Fibroblast of lung (primary cell): ENCODE results near the gene TBRG1. TPM values are rescaled to one million over a fixed set of nuclear protein-coding genes. Genes with fewer than 3 reads are reported as not detected.

ENCODE experiments used
- DNase-seq, 2 donors: peaks; one replicate each; pipeline versions ENCODE4 v3.0.0 to v3.0.0-alpha.2; 2010; ENCODE audit warnings: low read depth in 2 of 2
- H2AFZ ChIP-seq: 2 replicates; pipeline ENCODE4 v1.5.1; 2012; ENCODE audit warnings: low read length, control low read depth, inconsistent platforms
- H3K27ac ChIP-seq: 2 replicates; pipeline ENCODE4 v1.5.1; 2011; ENCODE audit warnings: low read length, control low read depth; ENCODE audit not compliant: insufficient read depth
- H3K27me3 ChIP-seq: 2 replicates; pipeline ENCODE4 v1.5.1; 2011; ENCODE audit warnings: mild to moderate bottlenecking, low read length; ENCODE audit not compliant: control insufficient read depth, insufficient read depth
- H3K36me3 ChIP-seq: 2 replicates; pipeline ENCODE4 v1.5.1; 2011; ENCODE audit warnings: low read length; ENCODE audit not compliant: control insufficient read depth, insufficient read depth
- H3K4me1 ChIP-seq: 2 replicates; pipeline ENCODE4 v1.5.1; 2011; ENCODE audit warnings: low read length; ENCODE audit not compliant: control insufficient read depth, insufficient read depth; ENCODE audit errors: extremely low read depth
- H3K4me2 ChIP-seq: 2 replicates; pipeline ENCODE4 v1.5.1; 2011; ENCODE audit warnings: low read length, control low read depth; ENCODE audit not compliant: insufficient read depth; ENCODE audit errors: extremely low read depth
- H3K4me3 ChIP-seq, 4 experiments: fragments of 200-600 bp in 1 of 4; sonication (generic) in 1 of 4; replicated peaks in 1 of 4; 2 replicates each; pipeline ENCODE4 v1.5.1; 2011 to 2016; ENCODE audit warnings: low read length in 4 of 4, low read depth in 3 of 4, mild to moderate bottlenecking in 3 of 4, control low read depth in 2 of 4, inconsistent platforms in 1 of 4, mixed read lengths in 1 of 4; ENCODE audit not compliant: insufficient read depth in 1 of 4; ENCODE audit errors: control extremely low read depth in 1 of 4
- H3K79me2 ChIP-seq: 2 replicates; pipeline ENCODE4 v1.5.1; 2012; ENCODE audit warnings: mild to moderate bottlenecking, low read length, inconsistent platforms; ENCODE audit not compliant: control insufficient read depth, insufficient read depth
- H3K9ac ChIP-seq: 2 replicates; pipeline ENCODE4 v1.5.1; 2011; ENCODE audit warnings: mild to moderate bottlenecking, low read length, control low read depth; ENCODE audit not compliant: insufficient read depth
- H3K9me3 ChIP-seq: 2 replicates; pipeline ENCODE4 v1.5.1; 2012; ENCODE audit warnings: low read depth, low read length; ENCODE audit not compliant: control insufficient read depth, insufficient read depth
- H4K20me1 ChIP-seq: 2 replicates; pipeline ENCODE4 v1.5.1; 2011; ENCODE audit warnings: low read length; ENCODE audit not compliant: control insufficient read depth, insufficient read depth; ENCODE audit errors: extremely low read depth
- EZH2 ChIP-seq: IDR thresholded peaks from 2 replicates; pipeline ENCODE4 v1.5.1; 2012; ENCODE audit warnings: low read length, control low read depth, mild to moderate bottlenecking; ENCODE audit errors: missing control alignments
- polyA minus RNA-seq: library from RNA; depleted of rRNA, polyadenylated mRNA; stranded (reverse); fragments of >200 nt; gene quantifications from 2 replicates; pipeline ENCODE4 v1.2.3, GENCODE V29; 2011; ENCODE audit warnings: low replicate concordance
- polyA plus RNA-seq, 2 donors: library from polyadenylated mRNA; depleted of rRNA in 1 of 2; stranded (reverse) in 1 of 2; unstranded in 1 of 2; fragments of >200 nt; gene quantifications; 2 replicates each; pipeline ENCODE4 v1.2.1, GENCODE V29; 2011 to 2012; ENCODE audit warnings: missing spikeins in 1 of 2
- total RNA-seq: library from RNA; depleted of rRNA; stranded (reverse); fragments of >200 nt; gene quantifications from 2 replicates; pipeline ENCODE4 v1.2.1, GENCODE V29; 2014
- TF ChIP-seq, protein P1 (sequence below), 2 donors: IDR thresholded peaks in 1 of 2; conservative IDR thresholded peaks in 1 of 2; 1 replicate in 1 of 2; 2 replicates in 1 of 2; pipeline ENCODE4 v1.5.1; 2011 to 2012; ENCODE audit warnings: low read length in 2 of 2, control low read depth in 1 of 2, inconsistent platforms in 1 of 2, low read depth in 1 of 2, mild to moderate bottlenecking in 1 of 2

Gene TBRG1, protein sequence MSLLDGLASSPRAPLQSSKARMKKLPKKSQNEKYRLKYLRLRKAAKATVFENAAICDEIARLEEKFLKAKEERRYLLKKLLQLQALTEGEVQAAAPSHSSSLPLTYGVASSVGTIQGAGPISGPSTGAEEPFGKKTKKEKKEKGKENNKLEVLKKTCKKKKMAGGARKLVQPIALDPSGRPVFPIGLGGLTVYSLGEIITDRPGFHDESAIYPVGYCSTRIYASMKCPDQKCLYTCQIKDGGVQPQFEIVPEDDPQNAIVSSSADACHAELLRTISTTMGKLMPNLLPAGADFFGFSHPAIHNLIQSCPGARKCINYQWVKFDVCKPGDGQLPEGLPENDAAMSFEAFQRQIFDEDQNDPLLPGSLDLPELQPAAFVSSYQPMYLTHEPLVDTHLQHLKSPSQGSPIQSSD
- 30.0 and 36.2 TPM in 2 replicates for total RNA-seq
- polyA plus RNA-seq: 21.6 and 31.0 TPM in 2 replicates
- polyA plus RNA-seq (2012): 17.1 and 23.0 TPM in 2 replicates
- 6.6 and 10.1 TPM in 2 replicates for polyA minus RNA-seq

DNA sequence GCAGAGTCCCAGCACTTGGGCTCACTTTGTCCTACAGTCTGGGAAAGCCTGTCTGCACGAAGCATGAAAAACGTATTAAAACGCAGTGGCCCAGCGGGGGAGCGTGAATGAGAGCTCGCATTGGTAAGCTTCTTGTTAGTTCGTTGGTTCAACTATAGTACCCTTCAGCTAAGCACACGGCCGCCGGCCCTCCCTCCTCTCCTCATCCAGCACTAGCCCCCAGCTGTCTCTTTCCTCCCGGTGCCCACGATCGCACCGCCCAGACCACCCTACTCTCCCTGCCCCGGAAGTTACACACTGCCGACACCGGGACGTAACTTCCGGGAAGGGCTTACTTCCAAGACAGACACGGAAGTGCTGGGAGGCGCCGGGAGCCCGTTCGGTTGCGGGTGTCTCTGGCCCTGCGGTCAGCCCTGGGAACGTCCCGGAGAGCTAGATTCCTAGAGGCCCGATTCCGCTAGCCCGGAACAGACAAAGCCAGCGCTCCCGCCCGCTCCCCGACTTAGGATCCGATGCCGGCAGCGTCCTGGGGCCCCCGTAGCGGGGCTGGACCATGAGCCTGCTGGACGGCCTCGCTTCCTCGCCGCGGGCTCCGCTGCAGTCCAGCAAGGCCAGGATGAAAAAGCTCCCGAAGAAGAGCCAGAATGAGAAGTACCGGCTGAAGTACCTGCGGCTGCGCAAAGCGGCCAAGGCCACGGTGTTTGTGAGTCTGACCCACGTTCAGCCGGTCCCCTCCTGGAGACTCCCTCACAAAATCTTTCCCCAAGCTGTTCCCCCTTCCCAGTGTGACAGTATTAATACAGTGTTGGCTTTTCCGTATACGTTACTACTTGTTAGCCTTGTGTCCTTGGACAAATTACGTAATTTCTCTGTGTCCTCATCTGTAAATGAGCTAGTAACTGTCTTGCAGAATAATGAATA lies at the start of gene TBRG1:
TSS of gene TBRG1 (plus strand) at position 334 of the 921 bp plus-strand sequence. CDS start at position 554, 220 bp downstream.
- peaks cover 7% of the 10 kb centered on the region for H3K36me3 ChIP-seq
- H3K9me3 ChIP-seq: no peaks in the 10 kb centered on the region
- TF ChIP-seq EZH2: no peak
- TF ChIP-seq, protein P1, sequence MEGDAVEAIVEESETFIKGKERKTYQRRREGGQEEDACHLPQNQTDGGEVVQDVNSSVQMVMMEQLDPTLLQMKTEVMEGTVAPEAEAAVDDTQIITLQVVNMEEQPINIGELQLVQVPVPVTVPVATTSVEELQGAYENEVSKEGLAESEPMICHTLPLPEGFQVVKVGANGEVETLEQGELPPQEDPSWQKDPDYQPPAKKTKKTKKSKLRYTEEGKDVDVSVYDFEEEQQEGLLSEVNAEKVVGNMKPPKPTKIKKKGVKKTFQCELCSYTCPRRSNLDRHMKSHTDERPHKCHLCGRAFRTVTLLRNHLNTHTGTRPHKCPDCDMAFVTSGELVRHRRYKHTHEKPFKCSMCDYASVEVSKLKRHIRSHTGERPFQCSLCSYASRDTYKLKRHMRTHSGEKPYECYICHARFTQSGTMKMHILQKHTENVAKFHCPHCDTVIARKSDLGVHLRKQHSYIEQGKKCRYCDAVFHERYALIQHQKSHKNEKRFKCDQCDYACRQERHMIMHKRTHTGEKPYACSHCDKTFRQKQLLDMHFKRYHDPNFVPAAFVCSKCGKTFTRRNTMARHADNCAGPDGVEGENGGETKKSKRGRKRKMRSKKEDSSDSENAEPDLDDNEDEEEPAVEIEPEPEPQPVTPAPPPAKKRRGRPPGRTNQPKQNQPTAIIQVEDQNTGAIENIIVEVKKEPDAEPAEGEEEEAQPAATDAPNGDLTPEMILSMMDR (conservative IDR thresholded peaks at IDR 0.05 in 1 of 2, IDR thresholded peaks at IDR 0.05 in 1 of 2; ENCODE audit: low read depth in 1 of 2, low read length in 2 of 2): no peak
- no peaks in the 10 kb centered on the region for H3K4me1 ChIP-seq
- H3K79me2 ChIP-seq: peaks cover 28% of the 10 kb centered on the region
- peak within 1 kb of the TSS; percentile 97 for H3K9ac ChIP-seq
- no peaks in the 10 kb centered on the region for H4K20me1 ChIP-seq
- H3K27ac ChIP-seq: peak within 1 kb of the TSS; percentile 96
- H3K4me2 ChIP-seq: peak within 1 kb of the TSS; percentile 98
- peak within 1 kb of the TSS; percentile 84 to 98 (median 91) for H3K4me3 ChIP-seq
- peak within 1 kb of the TSS; percentile 75 for H2AFZ ChIP-seq
- peaks cover 2% of the 10 kb centered on the region for H3K27me3 ChIP-seq
- peak; percentile 90 to 94 for DNase-seq

DNA sequence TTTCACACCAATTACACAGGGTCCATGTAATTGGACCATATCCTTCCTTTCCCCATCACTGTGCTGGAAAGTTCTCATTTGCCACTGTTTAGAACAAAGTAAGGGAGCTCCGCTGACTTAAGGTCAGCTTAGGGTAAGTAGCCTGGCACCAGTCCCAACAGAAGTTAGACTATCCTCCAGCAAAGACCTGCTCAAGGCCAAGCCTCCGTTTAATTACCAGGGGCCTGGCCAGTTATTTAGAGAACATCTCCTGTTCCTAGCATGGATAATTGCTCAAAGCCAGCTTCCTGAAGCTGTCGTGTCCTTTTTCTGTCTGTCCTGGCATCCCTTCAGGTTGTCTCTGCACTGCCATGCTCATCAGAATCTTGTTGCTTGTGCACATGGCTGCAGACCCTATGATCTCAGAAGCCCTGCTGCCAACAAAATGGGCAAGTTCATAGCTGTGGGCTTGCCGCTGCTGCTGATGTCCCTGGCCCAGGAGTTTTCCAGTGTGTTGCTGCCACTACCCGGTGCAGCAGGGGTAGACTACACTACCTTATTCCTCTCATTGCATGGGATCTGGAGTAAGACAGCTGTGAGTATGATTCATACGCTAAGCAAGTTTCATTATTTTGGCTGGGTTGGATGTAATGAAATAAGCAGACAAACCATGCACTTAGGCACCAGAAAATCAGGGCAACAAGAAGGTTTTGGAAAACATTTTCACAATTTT lies 44.8 kb upstream of the TBRG1 start:
- H3K9ac ChIP-seq: no peak overlapping the region
- H3K4me2 ChIP-seq: no peak overlapping the region
- H3K27ac ChIP-seq: no peak overlapping the region
- no peaks in the 10 kb centered on the region for H3K79me2 ChIP-seq
- no peaks in the 10 kb centered on the region for H3K27me3 ChIP-seq
- H3K4me3 ChIP-seq: no peak overlapping the region
- no peaks in the 10 kb centered on the region for H4K20me1 ChIP-seq
- DNase-seq: no peak
- no peaks in the 10 kb centered on the region for H3K4me1 ChIP-seq
- TF ChIP-seq EZH2: no peak
- TF ChIP-seq, protein P1 (conservative IDR thresholded peaks at IDR 0.05 in 1 of 2, IDR thresholded peaks at IDR 0.05 in 1 of 2; ENCODE audit: low read depth in 1 of 2, low read length in 2 of 2): no peak
- no peaks in the 10 kb centered on the region for H3K36me3 ChIP-seq
- H2AFZ ChIP-seq: no peak overlapping the region
- no peaks in the 10 kb centered on the region for H3K9me3 ChIP-seq
